Glomerular endothelial cell (primary cell): ENCODE measurements around the gene TMEM52. TPM values are rescaled to one million over a fixed set of nuclear protein-coding genes. Genes with fewer than 3 reads are reported as not detected.

Experiments
- DNase-seq: peaks from one replicate; pipeline ENCODE4 v3.0.0-alpha.2; 2011; ENCODE audit warnings: low read depth, low spot score; ENCODE audit errors: extremely low read depth
- total RNA-seq: library from RNA; depleted of rRNA; stranded (reverse); fragments of >200 nt; gene quantifications from 2 replicates; pipeline ENCODE4 v1.2.3, GENCODE V29; 2015

The TMEM52 gene
- total RNA-seq, 1 donor from 2014 or later, result 0.18 TPM

GRCh38 chr1:1916851-1917251 lies 2.2 kb downstream of the TMEM52 start:
- no peak for DNase-seq

GRCh38 chr1:1915911-1916840 lies 2.9 kb downstream of the TMEM52 start:
- no peak for DNase-seq

GRCh38 chr1:1914971-1915692 lies 3.9 kb downstream of the TMEM52 start, which contains the start of gene CALML6:
Gene CALML6, plus strand, starts transcription at chr1:1915260. Its CDS starts 21 bp downstream, at chr1:1915281.
- DNase-seq, result no peak

- DNase-seq, result no peak
These were observed 4.7 kb downstream of the TMEM52 start for GRCh38 chr1:1914101-1914970.

- DNase-seq, result no peak
These were observed 7.6 kb downstream of the TMEM52 start for GRCh38 chr1:1911350-1912041.

- no peak for DNase-seq
These were observed 8.3 kb downstream of the TMEM52 start for GRCh38 chr1:1910651-1911331.

- no peak for DNase-seq
These were observed 9.0 kb downstream of the TMEM52 start for GRCh38 chr1:1910033-1910465.

GRCh38 chr1:1908506-1908791 lies 10.6 kb downstream of the TMEM52 start:
- DNase-seq, result no peak

- no peak for DNase-seq
These were observed 11.9 kb downstream of the TMEM52 start for GRCh38 chr1:1907098-1907736.

- DNase-seq, result no peak
These were observed 12.6 kb downstream of the TMEM52 start for GRCh38 chr1:1906185-1907097.

GRCh38 chr1:1903224-1903623 lies 15.9 kb downstream of the TMEM52 start:
- no peak for DNase-seq

- DNase-seq, result no peak
These were observed 17.3 kb downstream of the TMEM52 start for GRCh38 chr1:1901641-1902294.

GRCh38 chr1:1900883-1901640 lies 18.0 kb downstream of the TMEM52 start:
- DNase-seq, result no peak

GRCh38 chr1:1899967-1900327 lies 19.1 kb downstream of the TMEM52 start:
- DNase-seq, result no peak

GRCh38 chr1:1899266-1899966 lies 19.7 kb downstream of the TMEM52 start:
- DNase-seq, result no peak

GRCh38 chr1:1898246-1898933 lies 20.7 kb downstream of the TMEM52 start:
- DNase-seq, result no peak
